AG08396 (cell line): Measurements from ENCODE around the gene ASPN.

Experiments used
- DNase-seq: peaks from one replicate; pipeline ENCODE4 v3.0.0; 2012; ENCODE audit warnings: low spot score, mixed read lengths

The ASPN gene

GRCh38 chr9:92468206-92468605 is 14.1 kb downstream of the ASPN start:
- peak; percentile 25 for DNase-seq

GRCh38 chr9:92467511-92467910 is 14.8 kb downstream of the ASPN start:
- DNase-seq = no peak

GRCh38 chr9:92467041-92467440 is 15.3 kb downstream of the ASPN start:
- no peak for DNase-seq

- DNase-seq = peak; percentile 83
These were observed 18.3 kb downstream of the ASPN start for GRCh38 chr9:92463984-92464383.

GRCh38 chr9:92463387-92463786 is 18.9 kb downstream of the ASPN start:
- DNase-seq = no peak

- DNase-seq = no peak
These were observed 24.7 kb downstream of the ASPN start for GRCh38 chr9:92457576-92457975.

- DNase-seq = no peak
These were observed 27.1 kb downstream of the ASPN start for GRCh38 chr9:92455217-92455616.

GRCh38 chr9:92446536-92446935 is 35.8 kb downstream of the ASPN start:
- DNase-seq = no peak

GRCh38 chr9:92444841-92445240 is 37.5 kb downstream of the ASPN start:
- no peak for DNase-seq

GRCh38 chr9:92440751-92441046 is 41.6 kb downstream of the ASPN start:
- no peak for DNase-seq

- DNase-seq = peak; percentile 26
These were observed 42.2 kb downstream of the ASPN start for GRCh38 chr9:92439921-92440750.

GRCh38 chr9:92438900-92439526 is 43.3 kb downstream of the ASPN start:
- no peak for DNase-seq

- DNase-seq = no peak
These were observed 47.0 kb downstream of the ASPN start for GRCh38 chr9:92435263-92435662.

- no peak for DNase-seq
These were observed 49.2 kb downstream of the ASPN start for GRCh38 chr9:92432972-92433548.

- no peak for DNase-seq
These were observed 50.0 kb downstream of the ASPN start for GRCh38 chr9:92432350-92432749.

GRCh38 chr9:92429836-92430235 is 52.5 kb downstream of the ASPN start:
- DNase-seq = no peak

- no peak for DNase-seq
These were observed 55.7 kb downstream of the ASPN start for GRCh38 chr9:92426501-92427145.

GRCh38 chr9:92425474-92425873 is 56.8 kb downstream of the ASPN start:
- DNase-seq = no peak

- no peak for DNase-seq
These were observed 58.0 kb downstream of the ASPN start, which contains the start of gene OMD for GRCh38 chr9:92424340-92424739. Gene OMD (minus strand): TSS chr9:92424471. CDS start chr9:92417558, 6,913 bp downstream.

GRCh38 chr9:92423612-92424011 is 58.7 kb downstream of the ASPN start:
- DNase-seq = no peak

- DNase-seq = no peak
These were observed 59.5 kb downstream of the ASPN start for GRCh38 chr9:92422611-92423338.

GRCh38 chr9:92414566-92414965 is 67.7 kb downstream of the ASPN start:
- no peak for DNase-seq
